Femur (tissue), 1 donor: ENCODE measurements around the gene PAK1.
"Not testable (repeated sequence)": the region's sequence is repeated elsewhere in the genome, so short reads cannot be mapped to it uniquely, and the experiment has no call there.

Experiments
- DNase-seq: peaks from one replicate; pipeline ENCODE4 v3.0.0-alpha.2; 2017

The PAK1 gene

GRCh38 chr11:77473801-77474683 lies at the start of gene PAK1:
PAK1 (minus strand) TSS chr11:77474094; CDS start chr11:77392520, 81,574 bp downstream.
- DNase-seq, result peak; percentile 89

GRCh38 chr11:77522215-77522614 lies 48.3 kb upstream of the PAK1 start:
- no peak for DNase-seq

- no peak for DNase-seq
These were observed 46.0 kb upstream of the PAK1 start for GRCh38 chr11:77519847-77520246.

GRCh38 chr11:77518471-77518870 lies 44.6 kb upstream of the PAK1 start:
- DNase-seq, result no peak

- DNase-seq, result no peak
These were observed 43.9 kb upstream of the PAK1 start for GRCh38 chr11:77517753-77518152.

GRCh38 chr11:77517226-77517625 lies 43.3 kb upstream of the PAK1 start:
- no peak for DNase-seq

GRCh38 chr11:77515483-77515882 lies 41.6 kb upstream of the PAK1 start:
- DNase-seq, result no peak

GRCh38 chr11:77515063-77515462 lies 41.2 kb upstream of the PAK1 start:
- no peak for DNase-seq

- peak; percentile 24 for DNase-seq
These were observed 38.2 kb upstream of the PAK1 start for GRCh38 chr11:77512092-77512491.

GRCh38 chr11:77510851-77511250 lies 37.0 kb upstream of the PAK1 start:
- no peak for DNase-seq

- no peak for DNase-seq
These were observed 36.2 kb upstream of the PAK1 start for GRCh38 chr11:77510095-77510494.

- DNase-seq, result no peak
These were observed 34.1 kb upstream of the PAK1 start for GRCh38 chr11:77508019-77508418.

- no peak for DNase-seq
These were observed 33.0 kb upstream of the PAK1 start for GRCh38 chr11:77506857-77507256.

GRCh38 chr11:77505956-77506355 lies 32.1 kb upstream of the PAK1 start:
- DNase-seq, result no peak

GRCh38 chr11:77503006-77503405 lies 29.1 kb upstream of the PAK1 start:
- DNase-seq, result peak; percentile 29

GRCh38 chr11:77502346-77502905 lies 28.5 kb upstream of the PAK1 start:
- DNase-seq, result peak; percentile 42

GRCh38 chr11:77501758-77502157 lies 27.9 kb upstream of the PAK1 start:
- no peak for DNase-seq

GRCh38 chr11:77497368-77497767 lies 23.5 kb upstream of the PAK1 start:
- DNase-seq, result no peak

- DNase-seq, result no peak
These were observed 21.6 kb upstream of the PAK1 start for GRCh38 chr11:77495526-77495925.

GRCh38 chr11:77490035-77490434 lies 16.1 kb upstream of the PAK1 start:
- DNase-seq, result not testable (repeated sequence)

GRCh38 chr11:77487790-77488189 lies 13.9 kb upstream of the PAK1 start:
- no peak for DNase-seq

GRCh38 chr11:77479746-77480352 lies 6.0 kb upstream of the PAK1 start:
- no peak for DNase-seq

- DNase-seq, result no peak
These were observed 1.3 kb upstream of the PAK1 start for GRCh38 chr11:77475206-77475605.

- DNase-seq, result no peak
These were observed 778 bp upstream of the PAK1 start for GRCh38 chr11:77474684-77475060.
